ENCODE measurements around the gene ARHGAP11A. TPM values are rescaled to one million over a fixed set of nuclear protein-coding genes. Genes with fewer than 3 reads are reported as not detected.

The ARHGAP11A gene
- total RNA-seq, 1 donor from 2014 or later = 96.0 TPM

DNA sequence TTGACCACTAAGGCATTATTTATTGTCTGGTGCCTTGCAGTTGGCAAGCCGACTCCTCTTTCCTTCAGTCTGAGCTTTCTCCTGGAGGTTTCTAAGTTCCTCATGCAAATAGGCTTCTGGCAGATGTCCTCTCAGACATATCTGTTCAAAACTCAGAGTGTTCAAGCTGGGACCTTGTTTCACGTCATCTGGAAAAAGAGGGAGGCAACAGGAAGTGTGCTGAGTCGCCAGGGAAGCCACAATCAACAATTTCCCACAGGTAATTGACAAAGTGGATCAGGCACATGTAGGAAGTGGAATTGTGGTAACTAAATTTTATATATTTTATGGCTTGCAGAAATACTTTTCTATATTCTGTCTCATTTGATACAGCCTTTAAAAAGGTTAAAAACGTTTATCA, 40.8 kb downstream of the ARHGAP11A start:
- Mint-ChIP-seq H3K27ac (ENCODE audit: unreplicated experiment) (no peak overlapping the region), H3K4me3 (no peak overlapping the region), H3K27me3 (ENCODE audit: low read depth) (no peaks in the 10 kb centered on the region), H3K9me3 (no peaks in the 10 kb centered on the region), H3K4me1 (no peaks in the 10 kb centered on the region), H3K36me3 (ENCODE audit: low read depth) (no peaks in the 10 kb centered on the region)
- TF ChIP-seq, protein P1, sequence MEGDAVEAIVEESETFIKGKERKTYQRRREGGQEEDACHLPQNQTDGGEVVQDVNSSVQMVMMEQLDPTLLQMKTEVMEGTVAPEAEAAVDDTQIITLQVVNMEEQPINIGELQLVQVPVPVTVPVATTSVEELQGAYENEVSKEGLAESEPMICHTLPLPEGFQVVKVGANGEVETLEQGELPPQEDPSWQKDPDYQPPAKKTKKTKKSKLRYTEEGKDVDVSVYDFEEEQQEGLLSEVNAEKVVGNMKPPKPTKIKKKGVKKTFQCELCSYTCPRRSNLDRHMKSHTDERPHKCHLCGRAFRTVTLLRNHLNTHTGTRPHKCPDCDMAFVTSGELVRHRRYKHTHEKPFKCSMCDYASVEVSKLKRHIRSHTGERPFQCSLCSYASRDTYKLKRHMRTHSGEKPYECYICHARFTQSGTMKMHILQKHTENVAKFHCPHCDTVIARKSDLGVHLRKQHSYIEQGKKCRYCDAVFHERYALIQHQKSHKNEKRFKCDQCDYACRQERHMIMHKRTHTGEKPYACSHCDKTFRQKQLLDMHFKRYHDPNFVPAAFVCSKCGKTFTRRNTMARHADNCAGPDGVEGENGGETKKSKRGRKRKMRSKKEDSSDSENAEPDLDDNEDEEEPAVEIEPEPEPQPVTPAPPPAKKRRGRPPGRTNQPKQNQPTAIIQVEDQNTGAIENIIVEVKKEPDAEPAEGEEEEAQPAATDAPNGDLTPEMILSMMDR (conservative IDR thresholded peaks at IDR 0.05) = no peak
- DNase-seq (ENCODE audit: low read depth, low spot score) = no peak

- no peak for DNase-seq (ENCODE audit: low read depth, low spot score)
- Mint-ChIP-seq H3K27ac (ENCODE audit: unreplicated experiment) (no peak overlapping the region), H3K4me3 (no peak overlapping the region), H3K4me1 (no peaks in the 10 kb centered on the region), H3K36me3 (ENCODE audit: low read depth) (no peaks in the 10 kb centered on the region), H3K9me3 (no peaks in the 10 kb centered on the region), H3K27me3 (ENCODE audit: low read depth) (no peaks in the 10 kb centered on the region)
- TF ChIP-seq, protein P1 (conservative IDR thresholded peaks at IDR 0.05) = no peak
These were observed 41.2 kb downstream of the ARHGAP11A start for GRCh38 chr15:32656496-32656895.

- Mint-ChIP-seq H3K36me3 (ENCODE audit: low read depth) (no peaks in the 10 kb centered on the region), H3K4me3 (no peak overlapping the region), H3K27me3 (ENCODE audit: low read depth) (no peaks in the 10 kb centered on the region), H3K27ac (ENCODE audit: unreplicated experiment) (no peak overlapping the region), H3K9me3 (no peaks in the 10 kb centered on the region), H3K4me1 (no peaks in the 10 kb centered on the region)
- DNase-seq (ENCODE audit: low read depth, low spot score) = no peak
- TF ChIP-seq, protein P1 (conservative IDR thresholded peaks at IDR 0.05) = no peak
These were observed 42.0 kb downstream of the ARHGAP11A start for GRCh38 chr15:32657198-32657883.

DNA sequence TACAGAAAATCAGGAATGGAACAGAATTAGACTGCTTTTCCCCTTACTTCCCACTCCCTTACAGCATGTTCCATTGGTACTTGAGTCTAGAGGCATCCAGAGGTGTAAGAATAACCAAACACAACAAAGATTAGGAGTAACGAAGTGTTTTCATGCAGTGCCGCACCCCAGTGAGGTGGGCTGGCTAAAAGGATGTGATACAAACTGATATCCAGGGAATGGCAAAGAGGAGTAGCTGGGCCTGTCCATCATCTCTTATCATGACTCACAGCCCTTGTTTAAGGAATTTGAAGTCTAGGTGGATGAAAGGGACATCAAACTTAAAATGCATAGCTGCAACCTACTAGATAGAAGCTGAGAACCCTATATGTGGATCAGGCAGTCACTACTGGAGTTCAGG, 42.6 kb downstream of the ARHGAP11A start:
- H3K4me1 Mint-ChIP-seq = no peaks in the 10 kb centered on the region
- no peaks in the 10 kb centered on the region for H3K27me3 Mint-ChIP-seq (ENCODE audit: low read depth)
- H3K4me3 Mint-ChIP-seq = no peak overlapping the region
- DNase-seq (ENCODE audit: low read depth, low spot score) = no peak
- no peaks in the 10 kb centered on the region for H3K36me3 Mint-ChIP-seq (ENCODE audit: low read depth)
- H3K9me3 Mint-ChIP-seq = no peaks in the 10 kb centered on the region
- no peak overlapping the region for H3K27ac Mint-ChIP-seq (ENCODE audit: unreplicated experiment)
- TF ChIP-seq, protein P1 (conservative IDR thresholded peaks at IDR 0.05) = no peak

- no peaks in the 10 kb centered on the region for H3K4me1 Mint-ChIP-seq
- no peaks in the 10 kb centered on the region for H3K27me3 Mint-ChIP-seq (ENCODE audit: low read depth)
- no peak overlapping the region for H3K27ac Mint-ChIP-seq (ENCODE audit: unreplicated experiment)
- no peaks in the 10 kb centered on the region for H3K36me3 Mint-ChIP-seq (ENCODE audit: low read depth)
- no peak overlapping the region for H3K4me3 Mint-ChIP-seq
- H3K9me3 Mint-ChIP-seq = no peaks in the 10 kb centered on the region
- TF ChIP-seq, protein P1 (conservative IDR thresholded peaks at IDR 0.05) = no peak
- DNase-seq (ENCODE audit: low read depth, low spot score) = no peak
These were observed 44.2 kb downstream of the ARHGAP11A start for GRCh38 chr15:32659340-32660155.
